HG03135 (cell line): Measurements from ENCODE around the gene TEKT3.

Experiments
- ATAC-seq: cut with Tn5 transposase; IDR thresholded peaks from one replicate; pipeline ENCODE4 v1.9.1; 2021; ENCODE audit warnings: mild to moderate bottlenecking, moderate library complexity; ENCODE audit not compliant: unreplicated experiment

Gene TEKT3

GRCh38 chr17:15341385-15341849 lies at the start of gene TEKT3:
TSS of gene TEKT3 (minus strand) at chr17:15341597. CDS start at chr17:15331585, 10,012 bp downstream.
- ATAC-seq, result no peak

- no peak for ATAC-seq
These were observed 47.1 kb upstream of the TEKT3 start for GRCh38 chr17:15388356-15389041.

GRCh38 chr17:15386083-15386482 lies 44.7 kb upstream of the TEKT3 start:
- no peak for ATAC-seq

GRCh38 chr17:15385305-15385704 lies 43.9 kb upstream of the TEKT3 start:
- ATAC-seq, result no peak

- ATAC-seq, result no peak
These were observed 42.9 kb upstream of the TEKT3 start for GRCh38 chr17:15384142-15384787.

- no peak for ATAC-seq
These were observed 41.5 kb upstream of the TEKT3 start for GRCh38 chr17:15382914-15383313.

GRCh38 chr17:15381707-15382106 lies 40.3 kb upstream of the TEKT3 start:
- ATAC-seq, result no peak

- no peak for ATAC-seq
These were observed 39.0 kb upstream of the TEKT3 start for GRCh38 chr17:15380446-15380845.

GRCh38 chr17:15379659-15380058 lies 38.3 kb upstream of the TEKT3 start:
- no peak for ATAC-seq

GRCh38 chr17:15378243-15378642 lies 36.8 kb upstream of the TEKT3 start:
- ATAC-seq, result no peak

GRCh38 chr17:15377616-15378015 lies 36.2 kb upstream of the TEKT3 start:
- no peak for ATAC-seq

- no peak for ATAC-seq
These were observed 35.8 kb upstream of the TEKT3 start for GRCh38 chr17:15377200-15377599.

- ATAC-seq, result no peak
These were observed 30.2 kb upstream of the TEKT3 start for GRCh38 chr17:15371376-15372130.

- ATAC-seq, result no peak
These were observed 27.2 kb upstream of the TEKT3 start for GRCh38 chr17:15368600-15368999.

GRCh38 chr17:15366026-15366425 lies 24.6 kb upstream of the TEKT3 start:
- no peak for ATAC-seq

- no peak for ATAC-seq
These were observed 23.2 kb upstream of the TEKT3 start for GRCh38 chr17:15364615-15365014.

- no peak for ATAC-seq
These were observed 22.3 kb upstream of the TEKT3 start for GRCh38 chr17:15363702-15364101.

GRCh38 chr17:15361592-15361991 lies 20.2 kb upstream of the TEKT3 start:
- no peak for ATAC-seq

- ATAC-seq, result no peak
These were observed 19.8 kb upstream of the TEKT3 start for GRCh38 chr17:15361151-15361550.

- no peak for ATAC-seq
These were observed 12.9 kb upstream of the TEKT3 start for GRCh38 chr17:15354256-15354655.

- no peak for ATAC-seq
These were observed 10.5 kb upstream of the TEKT3 start for GRCh38 chr17:15351925-15352324.

GRCh38 chr17:15351478-15351840 lies 10.1 kb upstream of the TEKT3 start:
- no peak for ATAC-seq
